ENCODE measurements around the gene MBD2. TPM values are rescaled to one million over a fixed set of nuclear protein-coding genes. Genes with fewer than 3 reads are reported as not detected.

The MBD2 gene
- total RNA-seq, 2 donors from 2014 or later: 35.9 to 39.2 TPM

GRCh38 chr18:54169431-54170403 lies 54.8 kb downstream of the MBD2 start:
- DNase-seq: no peak
- TF ChIP-seq, protein P1, sequence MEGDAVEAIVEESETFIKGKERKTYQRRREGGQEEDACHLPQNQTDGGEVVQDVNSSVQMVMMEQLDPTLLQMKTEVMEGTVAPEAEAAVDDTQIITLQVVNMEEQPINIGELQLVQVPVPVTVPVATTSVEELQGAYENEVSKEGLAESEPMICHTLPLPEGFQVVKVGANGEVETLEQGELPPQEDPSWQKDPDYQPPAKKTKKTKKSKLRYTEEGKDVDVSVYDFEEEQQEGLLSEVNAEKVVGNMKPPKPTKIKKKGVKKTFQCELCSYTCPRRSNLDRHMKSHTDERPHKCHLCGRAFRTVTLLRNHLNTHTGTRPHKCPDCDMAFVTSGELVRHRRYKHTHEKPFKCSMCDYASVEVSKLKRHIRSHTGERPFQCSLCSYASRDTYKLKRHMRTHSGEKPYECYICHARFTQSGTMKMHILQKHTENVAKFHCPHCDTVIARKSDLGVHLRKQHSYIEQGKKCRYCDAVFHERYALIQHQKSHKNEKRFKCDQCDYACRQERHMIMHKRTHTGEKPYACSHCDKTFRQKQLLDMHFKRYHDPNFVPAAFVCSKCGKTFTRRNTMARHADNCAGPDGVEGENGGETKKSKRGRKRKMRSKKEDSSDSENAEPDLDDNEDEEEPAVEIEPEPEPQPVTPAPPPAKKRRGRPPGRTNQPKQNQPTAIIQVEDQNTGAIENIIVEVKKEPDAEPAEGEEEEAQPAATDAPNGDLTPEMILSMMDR (conservative IDR thresholded peaks at IDR 0.05): no peak
- no peak overlapping the region for H3K27ac Mint-ChIP-seq

DNA sequence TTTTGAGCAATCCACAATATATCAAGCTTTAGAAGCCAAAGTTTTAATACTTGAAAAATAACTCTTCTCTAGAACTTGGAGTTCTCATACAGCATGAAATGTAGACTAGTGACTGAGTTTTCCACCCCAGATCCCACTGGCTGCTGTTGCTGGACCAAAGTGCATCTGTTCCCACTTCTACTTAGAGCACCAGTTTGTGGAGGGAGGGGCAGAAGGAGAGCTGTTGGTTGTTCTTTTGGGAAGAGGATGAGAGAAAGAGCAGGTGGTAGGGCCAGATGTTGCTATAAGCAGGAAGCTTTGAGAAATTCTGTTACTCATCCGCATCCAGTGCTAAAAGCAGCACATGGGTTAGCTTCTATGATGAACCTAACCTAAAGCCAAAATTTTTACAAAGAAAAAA lies 59.0 kb downstream of the MBD2 start:
- no peak overlapping the region for H3K27ac Mint-ChIP-seq
- 100% methylated on average over 1 of the region's 1 CpG for whole genome bisulfite sequencing, 2 experiments (ENCODE audit: insufficient coverage in 1 of 2, insufficient read length in 1 of 2)
- TF ChIP-seq, protein P1 (conservative IDR thresholded peaks at IDR 0.05): no peak

More at GRCh38 chr18:54169431-54170403, 54.8 kb downstream of the MBD2 start:
- no peak overlapping the region for H3K4me3 Mint-ChIP-seq
- no peaks in the 10 kb centered on the region for H3K9me3 ChIP-seq (ENCODE audit: control insufficient read depth, low read length)
- no peaks in the 10 kb centered on the region for H3K9me3 Mint-ChIP-seq
- H3K36me3 ChIP-seq (ENCODE audit: control insufficient read depth, insufficient read depth, low read length): no peaks in the 10 kb centered on the region
- no peak overlapping the region for H3K27ac ChIP-seq (ENCODE audit: low read depth, low read length)
- no peaks in the 10 kb centered on the region for H3K4me1 Mint-ChIP-seq
- no peaks in the 10 kb centered on the region for H3K27me3 Mint-ChIP-seq (ENCODE audit: insufficient read depth)
- H3K4me1 ChIP-seq (ENCODE audit: control insufficient read depth, insufficient read depth, low read length): no peaks in the 10 kb centered on the region
- H3K36me3 Mint-ChIP-seq (ENCODE audit: low read depth): no peaks in the 10 kb centered on the region
- no peaks in the 10 kb centered on the region for H3K27me3 ChIP-seq (ENCODE audit: control insufficient read depth, insufficient read depth, low read length, poor library complexity, severe bottlenecking)
- 88 to 100% methylated on average over 1 to 2 of the region's 4 CpGs for WGBS, 2 experiments (ENCODE audit: insufficient coverage in 1 of 2, insufficient read length in 1 of 2)
- no peak overlapping the region for H3K4me3 ChIP-seq (ENCODE audit: low read length)
- H3K9ac ChIP-seq (ENCODE audit: extremely low read depth, low read length, poor library complexity, severe bottlenecking): no peak overlapping the region

GRCh38 chr18:54163453-54163852 lies 61.0 kb downstream of the MBD2 start:
- no peak overlapping the region for H3K27ac ChIP-seq (ENCODE audit: low read depth, low read length)
- no peaks in the 10 kb centered on the region for H3K27me3 ChIP-seq (ENCODE audit: control insufficient read depth, insufficient read depth, low read length, poor library complexity, severe bottlenecking)
- Mint-ChIP-seq H3K4me3 (no peak overlapping the region), H3K27ac (no peak overlapping the region), H3K36me3 (ENCODE audit: low read depth) (no peaks in the 10 kb centered on the region), H3K4me1 (peaks cover 4% of the 10 kb centered on the region), H3K27me3 (ENCODE audit: insufficient read depth) (no peaks in the 10 kb centered on the region), H3K9me3 (no peaks in the 10 kb centered on the region)
- WGBS, 2 experiments (ENCODE audit: insufficient coverage in 1 of 2, insufficient read length in 1 of 2): 88 to 100% methylated on average over 1 of the region's 1 CpG
- no peak overlapping the region for H3K9ac ChIP-seq (ENCODE audit: extremely low read depth, low read length, poor library complexity, severe bottlenecking)
- no peak for DNase-seq
- H3K4me3 ChIP-seq (ENCODE audit: low read length): no peak overlapping the region
- TF ChIP-seq, protein P1 (conservative IDR thresholded peaks at IDR 0.05): no peak
- H3K9me3 ChIP-seq (ENCODE audit: control insufficient read depth, low read length): no peaks in the 10 kb centered on the region
- H3K36me3 ChIP-seq (ENCODE audit: control insufficient read depth, insufficient read depth, low read length): no peaks in the 10 kb centered on the region
- no peaks in the 10 kb centered on the region for H3K4me1 ChIP-seq (ENCODE audit: control insufficient read depth, insufficient read depth, low read length)

More for the DNA sequence above, 59.0 kb downstream of the MBD2 start:
- H3K4me1 ChIP-seq (ENCODE audit: control insufficient read depth, insufficient read depth, low read length): no peaks in the 10 kb centered on the region
- no peaks in the 10 kb centered on the region for H3K9me3 ChIP-seq (ENCODE audit: control insufficient read depth, low read length)
- H3K27ac ChIP-seq (ENCODE audit: low read depth, low read length): no peak overlapping the region
- Mint-ChIP-seq H3K36me3 (ENCODE audit: low read depth) (no peaks in the 10 kb centered on the region), H3K27me3 (ENCODE audit: insufficient read depth) (no peaks in the 10 kb centered on the region), H3K4me3 (no peak overlapping the region), H3K9me3 (no peaks in the 10 kb centered on the region), H3K4me1 (peaks cover 4% of the 10 kb centered on the region)
- H3K4me3 ChIP-seq (ENCODE audit: low read length): no peak overlapping the region
- no peaks in the 10 kb centered on the region for H3K36me3 ChIP-seq (ENCODE audit: control insufficient read depth, insufficient read depth, low read length)
- H3K9ac ChIP-seq (ENCODE audit: extremely low read depth, low read length, poor library complexity, severe bottlenecking): no peak overlapping the region
- DNase-seq: no peak
- H3K27me3 ChIP-seq (ENCODE audit: control insufficient read depth, insufficient read depth, low read length, poor library complexity, severe bottlenecking): no peaks in the 10 kb centered on the region
